Measurements from ENCODE around the gene SEC14L5.

GRCh38 chr16:4948903-4949766 is 9.0 kb upstream of the SEC14L5 start:
- TF ChIP-seq EZH2phosphoT487 (IDR thresholded peaks at IDR 0.05; ENCODE audit: borderline replicate concordance) (no peak), POLR2A (IDR thresholded peaks at IDR 0.05; ENCODE audit: borderline replicate concordance, extremely low read depth, insufficient read depth, insufficient read length) (no peak), REST (IDR thresholded peaks at IDR 0.05; ENCODE audit: low read depth) (no peak), RAD21 (IDR thresholded peaks at IDR 0.05; ENCODE audit: low read depth) (no peak), TCF7L2 (IDR thresholded peaks at IDR 0.05; ENCODE audit: borderline replicate concordance, extremely low read depth, insufficient read depth, insufficient read length) (no peak), CTCF (IDR thresholded peaks at IDR 0.05 in 2 of 3, conservative IDR thresholded peaks at IDR 0.05 in 1 of 3; ENCODE audit: borderline replicate concordance in 1 of 3, insufficient read depth in 1 of 3, low read depth in 2 of 3, low read length in 2 of 3) (no peak), EZH2 (IDR thresholded peaks at IDR 0.05) (no peak)
